Measurements from ENCODE around the gene LRMDA. TPM values are rescaled to one million over a fixed set of nuclear protein-coding genes. Genes with fewer than 3 reads are reported as not detected.

LRMDA gene
- total RNA-seq, 3 donors from 2014 or later, result 8.3 to 17.1 (median 11.1) TPM

- no peaks in the 10 kb centered on the region for H3K36me3 ChIP-seq
- no peak overlapping the region for H3K27ac ChIP-seq
- no peak for DNase-seq (ENCODE audit: low spot score in 2 of 2)
- TF ChIP-seq POLR2A (IDR thresholded peaks at IDR 0.05) (no peak), CTCF (IDR thresholded peaks at IDR 0.05) (no peak), POLR2AphosphoS5 (IDR thresholded peaks at IDR 0.05) (no peak)
- intact Hi-C loops (cut with DNase I; ENCODE audit: low total_unique reads), result no loop called here
- H3K27me3 ChIP-seq, result no peaks in the 10 kb centered on the region
- H3K9me3 ChIP-seq, result no peaks in the 10 kb centered on the region
- no peaks in the 10 kb centered on the region for H3K4me1 ChIP-seq
- H3K4me3 ChIP-seq, result no peak overlapping the region
These were observed 900.3 kb downstream of the LRMDA start for GRCh38 chr10:76331742-76332141.

- Histone ChIP-seq H3K4me3 (no peak overlapping the region), H3K27ac (no peak overlapping the region), H3K4me1 (no peaks in the 10 kb centered on the region), H3K9me3 (no peaks in the 10 kb centered on the region), H3K27me3 (no peaks in the 10 kb centered on the region), H3K36me3 (no peaks in the 10 kb centered on the region)
- TF ChIP-seq POLR2A (IDR thresholded peaks at IDR 0.05) (no peak), POLR2AphosphoS5 (IDR thresholded peaks at IDR 0.05) (no peak), CTCF (IDR thresholded peaks at IDR 0.05) (no peak)
- no peak for DNase-seq (ENCODE audit: low spot score in 2 of 2)
- intact Hi-C loops (cut with DNase I; ENCODE audit: low total_unique reads), result no loop called here
These were observed 901.9 kb downstream of the LRMDA start for GRCh38 chr10:76333326-76333725.

GRCh38 chr10:76333796-76334195, 902.4 kb downstream of the LRMDA start:
- TF ChIP-seq POLR2A (IDR thresholded peaks at IDR 0.05) (no peak), CTCF (IDR thresholded peaks at IDR 0.05) (no peak), POLR2AphosphoS5 (IDR thresholded peaks at IDR 0.05) (no peak)
- Histone ChIP-seq H3K9me3 (no peaks in the 10 kb centered on the region), H3K27me3 (no peaks in the 10 kb centered on the region), H3K4me1 (no peaks in the 10 kb centered on the region), H3K4me3 (no peak overlapping the region), H3K36me3 (no peaks in the 10 kb centered on the region), H3K27ac (no peak overlapping the region)
- intact Hi-C loops (cut with DNase I; ENCODE audit: low total_unique reads), result no loop called here
- no peak for DNase-seq (ENCODE audit: low spot score in 2 of 2)

GRCh38 chr10:76334255-76334654, 902.8 kb downstream of the LRMDA start:
- Histone ChIP-seq H3K27me3 (no peaks in the 10 kb centered on the region), H3K9me3 (no peaks in the 10 kb centered on the region), H3K4me3 (no peak overlapping the region), H3K36me3 (no peaks in the 10 kb centered on the region), H3K4me1 (no peaks in the 10 kb centered on the region), H3K27ac (no peak overlapping the region)
- TF ChIP-seq POLR2AphosphoS5 (IDR thresholded peaks at IDR 0.05) (no peak), CTCF (IDR thresholded peaks at IDR 0.05) (no peak), POLR2A (IDR thresholded peaks at IDR 0.05) (no peak)
- intact Hi-C loops (cut with DNase I; ENCODE audit: low total_unique reads), result no loop called here
- no peak for DNase-seq (ENCODE audit: low spot score in 2 of 2)

- Histone ChIP-seq H3K9me3 (no peaks in the 10 kb centered on the region), H3K4me1 (no peaks in the 10 kb centered on the region), H3K27ac (no peak overlapping the region), H3K27me3 (no peaks in the 10 kb centered on the region), H3K4me3 (no peak overlapping the region), H3K36me3 (no peaks in the 10 kb centered on the region)
- DNase-seq (ENCODE audit: low spot score in 2 of 2), result no peak
- intact Hi-C loops (cut with DNase I; ENCODE audit: low total_unique reads), result no loop called here
- no peak for TF ChIP-seq CTCF (IDR thresholded peaks at IDR 0.05)
- no peak for TF ChIP-seq POLR2A (IDR thresholded peaks at IDR 0.05)
- TF ChIP-seq POLR2AphosphoS5 (IDR thresholded peaks at IDR 0.05), result no peak
These were observed 905.0 kb downstream of the LRMDA start for GRCh38 chr10:76336213-76336963.
